ENCODE data around the gene DDX4. TPM values are rescaled to one million over a fixed set of nuclear protein-coding genes. Genes with fewer than 3 reads are reported as not detected.
"Not testable (repeated sequence)": the region's sequence is repeated elsewhere in the genome, so short reads cannot be mapped to it uniquely, and the experiment has no call there.

Gene DDX4
- total and polyA plus RNA-seq, 2 donors (not counting 1 experiment from before 2014, with no cell fraction given), result not detected

GRCh38 chr5:55750499-55750898 lies 12.6 kb downstream of the DDX4 start:
- DNase-seq (ENCODE audit: low read depth in 2 of 2), result no peak
- Histone ChIP-seq H3K4me2 (ENCODE audit: extremely low read depth, insufficient read depth, low read length) (no peak overlapping the region), H3K27ac (ENCODE audit: insufficient read depth, low read length) (no peak overlapping the region), H4K20me1 (ENCODE audit: control insufficient read depth, extremely low read depth, insufficient read depth, low read length) (no peaks in the 10 kb centered on the region), H3K9ac (ENCODE audit: insufficient read depth, low read length) (no peak overlapping the region), H3K27me3 (ENCODE audit: control insufficient read depth, insufficient read depth, low read length) (no peaks in the 10 kb centered on the region), H3K4me1 (ENCODE audit: control insufficient read depth, extremely low read depth, insufficient read depth, low read length) (no peaks in the 10 kb centered on the region), H3K79me2 (ENCODE audit: control insufficient read depth, insufficient read depth, low read length) (no peaks in the 10 kb centered on the region), H3K9me3 (ENCODE audit: control insufficient read depth, insufficient read depth, low read depth, low read length) (no peaks in the 10 kb centered on the region), H3K36me3 (ENCODE audit: control insufficient read depth, insufficient read depth, low read length) (no peaks in the 10 kb centered on the region), H2AFZ (ENCODE audit: low read length) (no peak overlapping the region), H3K4me3 (replicated peaks in 1 of 4; ENCODE audit: control extremely low read depth in 1 of 4, insufficient read depth in 1 of 4, low read depth in 3 of 4, low read length in 4 of 4) (no peak overlapping the region)
- TF ChIP-seq CTCF (conservative IDR thresholded peaks at IDR 0.05 in 1 of 2, IDR thresholded peaks at IDR 0.05 in 1 of 2; ENCODE audit: low read depth in 1 of 2, low read length in 2 of 2) (no peak), EZH2 (IDR thresholded peaks at IDR 0.05; ENCODE audit: low read length, missing control alignments) (no peak)

- DNase-seq (ENCODE audit: low read depth in 2 of 2), result no peak
- no peak overlapping the region for H3K27ac ChIP-seq (ENCODE audit: insufficient read depth, low read length)
- H4K20me1 ChIP-seq (ENCODE audit: control insufficient read depth, extremely low read depth, insufficient read depth, low read length), result no peaks in the 10 kb centered on the region
- H3K9me3 ChIP-seq (ENCODE audit: control insufficient read depth, insufficient read depth, low read depth, low read length), result no peaks in the 10 kb centered on the region
- no peak overlapping the region for H2AFZ ChIP-seq (ENCODE audit: low read length)
- H3K79me2 ChIP-seq (ENCODE audit: control insufficient read depth, insufficient read depth, low read length), result no peaks in the 10 kb centered on the region
- H3K36me3 ChIP-seq (ENCODE audit: control insufficient read depth, insufficient read depth, low read length), result no peaks in the 10 kb centered on the region
- TF ChIP-seq CTCF (conservative IDR thresholded peaks at IDR 0.05 in 1 of 2, IDR thresholded peaks at IDR 0.05 in 1 of 2; ENCODE audit: low read depth in 1 of 2, low read length in 2 of 2) (no peak), EZH2 (IDR thresholded peaks at IDR 0.05; ENCODE audit: low read length, missing control alignments) (no peak)
- H3K4me1 ChIP-seq (ENCODE audit: control insufficient read depth, extremely low read depth, insufficient read depth, low read length), result no peaks in the 10 kb centered on the region
- H3K4me3 ChIP-seq (replicated peaks in 1 of 4; ENCODE audit: control extremely low read depth in 1 of 4, insufficient read depth in 1 of 4, low read depth in 3 of 4, low read length in 4 of 4), result no peak overlapping the region
- H3K9ac ChIP-seq (ENCODE audit: insufficient read depth, low read length), result no peak overlapping the region
- no peak overlapping the region for H3K4me2 ChIP-seq (ENCODE audit: extremely low read depth, insufficient read depth, low read length)
- H3K27me3 ChIP-seq (ENCODE audit: control insufficient read depth, insufficient read depth, low read length), result no peaks in the 10 kb centered on the region
These were observed 20.4 kb downstream of the DDX4 start for GRCh38 chr5:55758231-55758630.

- TF ChIP-seq CTCF (conservative IDR thresholded peaks at IDR 0.05 in 1 of 2, IDR thresholded peaks at IDR 0.05 in 1 of 2; ENCODE audit: low read depth in 1 of 2, low read length in 2 of 2), result no peak
- no peak for TF ChIP-seq EZH2 (IDR thresholded peaks at IDR 0.05; ENCODE audit: low read length, missing control alignments)
- DNase-seq (ENCODE audit: low read depth in 2 of 2), result no peak
- no peak overlapping the region for H3K27ac ChIP-seq (ENCODE audit: insufficient read depth, low read length)
These were observed 20.9 kb downstream of the DDX4 start for GRCh38 chr5:55758714-55759113.

GRCh38 chr5:55761721-55762120 lies 23.9 kb downstream of the DDX4 start:
- H3K79me2 ChIP-seq (ENCODE audit: control insufficient read depth, insufficient read depth, low read length); H3K9ac ChIP-seq (ENCODE audit: insufficient read depth, low read length); H4K20me1 ChIP-seq (ENCODE audit: control insufficient read depth, extremely low read depth, insufficient read depth, low read length); DNase-seq (ENCODE audit: low read depth in 2 of 2); H2AFZ ChIP-seq (ENCODE audit: low read length); H3K4me2 ChIP-seq (ENCODE audit: extremely low read depth, insufficient read depth, low read length); H3K4me3 ChIP-seq (replicated peaks in 1 of 4; ENCODE audit: control extremely low read depth in 1 of 4, insufficient read depth in 1 of 4, low read depth in 3 of 4, low read length in 4 of 4); H3K4me1 ChIP-seq (ENCODE audit: control insufficient read depth, extremely low read depth, insufficient read depth, low read length); H3K27ac ChIP-seq (ENCODE audit: insufficient read depth, low read length); H3K27me3 ChIP-seq (ENCODE audit: control insufficient read depth, insufficient read depth, low read length); H3K36me3 ChIP-seq (ENCODE audit: control insufficient read depth, insufficient read depth, low read length); H3K9me3 ChIP-seq (ENCODE audit: control insufficient read depth, insufficient read depth, low read depth, low read length): not testable (repeated sequence)

More at GRCh38 chr5:55758714-55759113, 20.9 kb downstream of the DDX4 start:
- Histone ChIP-seq H3K27me3 (ENCODE audit: control insufficient read depth, insufficient read depth, low read length) (no peaks in the 10 kb centered on the region), H3K9ac (ENCODE audit: insufficient read depth, low read length) (no peak overlapping the region), H3K9me3 (ENCODE audit: control insufficient read depth, insufficient read depth, low read depth, low read length) (no peaks in the 10 kb centered on the region), H3K4me1 (ENCODE audit: control insufficient read depth, extremely low read depth, insufficient read depth, low read length) (no peaks in the 10 kb centered on the region), H3K79me2 (ENCODE audit: control insufficient read depth, insufficient read depth, low read length) (no peaks in the 10 kb centered on the region), H3K4me2 (ENCODE audit: extremely low read depth, insufficient read depth, low read length) (no peak overlapping the region), H4K20me1 (ENCODE audit: control insufficient read depth, extremely low read depth, insufficient read depth, low read length) (no peaks in the 10 kb centered on the region), H3K4me3 (replicated peaks in 1 of 4; ENCODE audit: control extremely low read depth in 1 of 4, insufficient read depth in 1 of 4, low read depth in 3 of 4, low read length in 4 of 4) (no peak overlapping the region), H3K36me3 (ENCODE audit: control insufficient read depth, insufficient read depth, low read length) (no peaks in the 10 kb centered on the region), H2AFZ (ENCODE audit: low read length) (no peak overlapping the region)

Measured in fibroblast of lung (primary cell).